IPS DF 4.7 (cell line): ENCODE data around the gene RBM6.
"Not testable (repeated sequence)": the region's sequence is repeated elsewhere in the genome, so short reads cannot be mapped to it uniquely, and the experiment has no call there.

Experiments
- DNase-seq: peaks from one replicate; pipeline ENCODE4 v3.0.0-alpha.2; 2013; ENCODE audit warnings: low spot score; ENCODE audit errors: extremely low read depth

Gene RBM6

DNA sequence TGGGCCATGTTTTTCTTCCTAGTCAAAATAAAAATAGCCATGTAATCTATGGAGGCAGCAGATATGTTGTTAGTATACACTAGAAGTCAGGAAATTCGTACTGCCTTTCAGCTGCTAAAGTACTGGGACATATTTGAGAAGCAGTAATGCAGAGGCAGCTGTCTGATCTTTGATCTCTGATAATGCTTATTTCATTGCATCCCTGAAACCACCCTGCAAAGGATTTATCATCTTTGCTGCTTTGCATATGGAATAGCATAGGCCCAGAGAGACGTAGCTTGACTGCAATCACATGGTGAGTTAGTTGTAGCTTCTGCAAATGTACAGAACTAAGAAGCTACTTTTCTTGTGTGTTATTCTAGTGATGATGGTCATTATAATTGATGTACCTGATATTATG lies 52.4 kb downstream of the RBM6 start:
- DNase-seq = no peak

DNA sequence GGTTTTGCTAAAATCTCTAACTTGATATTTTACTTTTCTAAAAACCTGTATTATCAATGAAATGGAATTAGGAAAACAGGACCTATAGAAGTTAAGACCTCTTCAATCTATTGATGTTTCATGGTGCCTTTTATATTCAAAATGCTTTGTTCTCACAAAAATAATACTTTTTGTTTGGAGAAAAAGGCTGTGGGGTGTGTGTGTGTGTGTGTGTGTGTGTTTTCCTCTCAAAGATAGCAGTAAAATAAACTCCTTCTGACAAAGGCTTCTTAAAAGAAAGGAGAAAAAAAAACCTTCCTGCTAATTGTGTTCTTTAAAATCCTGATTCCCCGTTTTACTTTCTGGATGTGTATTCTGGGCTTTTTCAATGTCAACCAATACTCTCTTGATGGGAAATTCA lies 54.5 kb downstream of the RBM6 start:
- DNase-seq = no peak

DNA sequence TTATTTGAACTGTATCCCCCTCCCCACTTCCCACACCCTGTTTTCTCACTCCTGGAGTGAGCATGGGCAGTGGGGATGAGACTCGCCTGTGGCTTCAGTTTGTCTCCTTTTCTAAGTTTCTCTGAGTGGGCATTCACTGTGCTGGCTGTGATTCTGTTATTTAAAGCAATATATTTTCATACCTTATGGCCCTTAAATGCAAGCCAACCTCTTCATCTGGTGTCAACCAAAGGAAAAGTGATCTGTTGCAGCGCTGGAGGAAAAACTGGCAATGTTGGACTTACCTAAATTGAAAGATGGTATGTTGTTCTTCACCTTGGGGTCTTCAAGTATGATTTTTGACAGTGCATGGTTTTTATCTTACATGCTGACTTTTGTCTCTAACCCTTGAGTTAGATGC lies 56.1 kb downstream of the RBM6 start:
- no peak for DNase-seq

DNA sequence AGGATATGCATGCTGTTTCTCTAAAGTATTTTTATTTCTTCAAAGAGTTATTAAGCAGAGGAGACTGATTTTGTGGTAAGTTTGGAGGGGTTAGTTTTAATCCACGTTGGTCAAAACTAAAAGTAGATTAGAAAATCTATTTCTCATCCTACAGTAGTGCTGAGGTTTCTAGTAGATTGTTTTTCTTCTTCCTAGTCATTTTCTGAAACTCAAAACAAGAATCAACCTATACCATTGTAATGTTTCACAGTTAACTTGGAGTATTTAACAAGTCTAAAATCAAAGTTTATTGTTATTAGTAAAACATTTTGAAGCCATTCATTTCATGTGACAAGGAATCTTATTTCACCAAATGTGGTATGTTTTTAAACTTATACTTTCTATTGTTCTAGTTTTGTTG lies 57.9 kb downstream of the RBM6 start:
- DNase-seq = no peak

DNA sequence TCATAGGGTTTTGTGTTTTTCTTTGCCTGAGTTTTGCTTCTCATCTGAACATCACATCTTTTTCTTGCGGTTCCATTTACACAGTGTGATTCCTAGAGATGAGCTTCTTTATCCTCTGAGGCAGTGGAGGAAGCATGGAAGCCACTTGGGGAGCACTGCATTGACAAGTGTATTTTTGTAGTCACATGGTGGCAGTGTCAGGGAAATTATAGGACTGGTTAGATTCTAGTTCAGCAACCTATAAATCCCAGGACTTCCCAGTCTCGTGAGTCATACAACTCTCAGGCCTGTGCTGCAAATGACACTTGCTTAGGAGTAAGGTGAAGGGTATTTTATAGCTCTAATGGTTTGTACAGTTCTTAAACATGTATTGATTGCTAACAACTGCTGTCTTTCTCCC lies 58.4 kb downstream of the RBM6 start:
- DNase-seq = no peak

DNA sequence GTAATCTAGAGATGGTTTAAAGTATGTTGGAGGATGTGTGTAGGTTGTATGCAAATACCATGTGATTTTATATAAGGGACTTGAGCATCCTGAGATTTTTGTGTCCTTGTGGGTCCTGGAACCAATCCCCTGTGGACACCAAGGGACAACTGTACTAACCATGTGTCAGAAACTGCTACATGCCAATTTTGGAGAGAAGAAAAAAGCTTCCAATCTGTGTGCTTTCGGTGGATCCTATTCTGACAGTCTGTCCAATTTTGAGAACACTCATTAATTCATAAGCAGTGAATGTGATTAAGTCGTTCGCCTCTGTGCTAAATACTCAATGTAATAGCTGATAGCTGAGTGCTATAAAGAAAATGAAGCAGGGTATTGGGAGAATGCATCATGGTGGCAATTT lies 61.6 kb downstream of the RBM6 start:
- DNase-seq = no peak

DNA sequence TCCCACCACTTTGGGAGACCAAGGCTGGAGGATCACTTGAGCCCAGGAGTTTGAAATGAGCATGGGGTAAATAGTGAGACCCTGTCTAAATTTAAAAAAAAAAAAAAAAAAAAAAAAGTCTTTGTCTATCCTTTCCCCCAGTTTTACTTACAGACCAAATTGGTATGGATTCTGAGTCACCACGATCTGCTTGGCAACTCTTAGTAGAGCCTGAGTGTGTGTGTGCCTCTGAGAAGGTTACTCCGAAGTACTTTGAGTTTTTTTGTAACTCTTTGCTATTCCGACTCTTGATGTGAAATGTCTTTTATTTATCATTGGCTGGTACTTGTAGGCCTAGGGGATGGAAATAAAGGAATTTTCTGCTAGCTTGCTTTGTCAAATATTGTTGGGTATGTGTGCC lies 63.3 kb downstream of the RBM6 start:
- DNase-seq = no peak

DNA sequence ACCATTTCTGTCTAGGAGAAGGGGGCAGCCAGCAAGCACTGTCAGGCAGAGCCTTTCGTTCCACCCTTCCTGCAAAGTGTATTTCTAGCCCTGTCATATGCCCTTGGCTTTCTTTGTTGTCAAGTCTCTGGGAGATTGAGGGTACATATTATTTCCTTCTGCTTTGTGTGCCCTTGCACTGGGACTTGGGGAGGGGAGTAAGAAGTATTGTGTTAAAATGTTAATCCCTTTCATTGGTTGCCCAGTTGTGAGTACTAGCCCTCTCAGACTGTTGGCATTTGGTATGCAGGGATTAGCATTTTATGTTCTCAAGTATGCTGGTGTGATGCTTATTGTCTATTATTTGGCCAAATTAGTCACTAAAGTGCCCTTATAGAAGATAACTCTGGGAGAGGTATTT lies 63.9 kb downstream of the RBM6 start:
- no peak for DNase-seq

DNA sequence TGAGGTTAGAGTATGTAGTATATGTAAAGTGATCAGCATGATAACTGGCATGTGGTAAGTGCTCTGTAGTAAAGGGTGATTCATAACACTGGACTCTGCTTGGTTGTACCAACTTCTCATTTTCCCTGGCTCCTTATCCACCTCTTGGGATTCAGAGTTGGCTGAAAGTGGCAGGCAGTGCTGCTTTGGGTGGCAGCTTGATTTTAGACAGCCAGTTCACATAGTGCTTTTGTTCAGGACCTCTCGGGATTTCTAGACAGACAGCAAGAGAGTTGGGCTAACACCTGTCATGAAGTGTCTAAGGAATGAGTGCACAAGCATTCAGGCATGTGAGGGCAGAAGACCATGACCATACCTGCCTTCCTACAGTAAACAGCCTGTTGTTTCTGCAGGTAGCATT lies 69.0 kb downstream of the RBM6 start:
- no peak for DNase-seq

DNA sequence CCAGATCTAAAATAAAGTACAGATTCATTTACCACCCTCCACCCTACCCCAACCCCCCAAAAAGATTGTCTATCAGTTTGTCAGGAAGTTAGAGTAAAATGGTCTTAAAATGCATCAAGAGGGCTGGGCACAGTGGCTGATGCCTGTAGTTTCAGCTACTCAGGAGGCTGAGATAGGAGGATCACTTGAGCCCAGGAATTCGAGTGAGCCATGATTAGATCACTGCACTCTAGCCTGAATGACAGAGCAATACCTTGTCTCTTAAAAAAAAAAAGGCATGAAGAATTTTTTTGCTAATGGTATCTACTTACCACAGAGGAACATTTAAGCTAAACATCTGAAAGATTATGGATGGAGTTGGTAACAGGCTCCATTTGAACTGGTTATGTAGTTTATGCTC lies 71.0 kb downstream of the RBM6 start:
- DNase-seq = no peak

DNA sequence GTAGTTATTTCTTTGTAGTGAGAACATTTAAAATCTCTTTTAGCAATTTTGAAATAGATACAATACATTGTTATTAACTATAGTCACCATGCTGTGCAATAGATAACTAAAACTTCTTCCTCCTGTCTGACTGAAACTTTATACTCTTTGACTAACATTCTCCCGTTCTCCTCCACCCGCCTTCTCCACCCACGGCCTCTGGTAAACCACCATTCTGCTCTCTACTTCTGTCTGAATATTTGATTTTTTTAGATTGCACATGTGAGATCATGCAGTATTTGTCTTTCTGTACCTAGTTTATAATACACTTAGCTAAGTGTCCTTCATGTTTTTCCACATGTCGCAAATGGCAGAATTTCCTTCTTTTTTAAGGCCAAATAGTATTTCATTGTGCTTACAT lies 76.0 kb downstream of the RBM6 start:
- no peak for DNase-seq

DNA sequence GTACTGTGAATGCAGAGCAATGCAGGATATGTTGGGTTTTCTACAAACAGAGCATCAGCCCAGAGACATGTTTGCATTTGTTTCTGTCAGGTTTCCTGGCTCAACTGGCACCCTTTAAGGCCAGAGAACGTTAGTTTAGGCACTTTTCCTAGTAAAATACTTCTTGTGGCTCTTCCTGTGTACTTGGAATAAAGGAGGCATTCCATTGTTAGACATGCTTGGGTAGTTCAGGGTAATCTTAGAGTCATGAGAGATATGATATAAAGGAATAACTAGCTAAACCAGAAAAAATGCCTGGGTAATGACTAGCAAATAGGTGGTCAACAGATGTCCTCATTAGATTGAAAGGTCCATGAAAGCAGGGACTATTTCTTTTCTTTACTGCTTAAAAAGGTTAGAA lies 88.4 kb downstream of the RBM6 start:
- no peak for DNase-seq

DNA sequence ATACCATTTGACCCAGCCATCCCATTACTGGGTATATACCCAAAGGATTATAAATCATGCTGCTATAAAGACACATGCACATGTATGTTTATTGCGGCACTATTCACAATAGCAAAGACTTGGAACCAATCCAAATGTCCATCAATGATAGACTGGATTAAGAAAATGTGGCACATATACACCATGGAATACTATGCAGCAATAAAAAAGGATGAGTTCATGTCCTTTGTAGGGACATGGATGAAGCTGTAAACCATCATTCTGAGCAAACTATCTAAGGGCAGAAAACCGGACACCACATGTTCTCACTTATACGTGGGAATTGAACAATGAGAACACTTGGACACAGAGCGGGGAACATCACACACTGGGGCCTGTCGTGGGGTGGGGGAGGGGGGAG lies 91.3 kb downstream of the RBM6 start:
- DNase-seq = not testable (repeated sequence)

DNA sequence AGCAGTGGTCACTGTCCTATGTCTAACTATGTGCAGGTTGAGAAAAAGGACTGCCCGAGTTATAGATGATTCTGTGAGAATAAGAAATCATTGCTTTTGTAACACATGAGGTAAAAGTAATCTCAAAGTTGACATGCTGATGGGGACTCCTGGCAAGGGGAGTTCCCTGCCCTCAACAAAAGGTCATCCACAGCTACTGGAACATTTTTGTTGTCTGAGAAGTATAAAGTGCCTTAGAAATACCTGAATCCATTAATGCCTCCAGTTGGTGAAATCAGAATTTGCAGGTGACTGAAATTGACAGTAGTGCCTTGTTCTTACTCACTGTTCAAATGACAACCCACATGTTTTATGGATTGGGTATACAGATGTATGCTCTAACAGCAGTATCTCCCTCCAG lies 105.0 kb downstream of the RBM6 start:
- no peak for DNase-seq

DNA sequence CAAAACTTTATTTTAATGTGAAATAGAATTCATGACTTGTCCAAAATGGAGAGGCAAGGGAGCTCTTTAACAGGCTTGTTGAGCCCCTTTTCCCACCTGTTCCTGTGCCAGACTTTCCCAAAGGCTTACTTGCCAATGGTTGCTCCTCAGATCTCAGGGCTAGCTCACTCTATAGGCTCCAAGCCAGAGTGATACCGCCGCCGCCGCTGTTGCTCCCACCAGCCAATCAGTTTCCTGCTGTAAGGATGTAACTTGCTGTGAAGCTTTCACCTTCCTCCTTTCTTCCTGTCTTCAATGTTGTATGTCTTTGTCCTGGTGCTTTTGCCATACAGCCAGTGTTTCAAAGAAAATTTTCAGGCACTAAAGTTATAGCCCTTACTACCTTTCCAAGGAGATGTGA lies 107.5 kb downstream of the RBM6 start:
- no peak for DNase-seq

DNA sequence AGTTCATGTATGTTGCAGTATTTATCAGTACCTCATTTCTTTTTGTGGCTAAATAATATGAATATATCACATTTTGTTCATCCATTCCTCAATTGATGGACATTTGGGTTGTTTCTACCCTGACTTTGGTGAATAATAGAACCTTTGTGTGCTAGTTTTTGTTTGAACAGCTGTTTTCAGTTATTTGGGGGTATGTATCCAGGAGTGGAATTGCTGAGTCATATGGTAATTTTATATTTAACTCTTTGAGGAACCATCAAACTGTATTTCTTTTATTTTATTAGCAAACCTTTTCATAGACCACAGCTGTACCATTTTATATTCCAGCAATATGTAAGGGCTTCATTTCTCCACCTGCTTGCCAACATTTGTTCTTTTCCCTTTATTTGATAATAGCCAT lies 110.4 kb downstream of the RBM6 start:
- DNase-seq = no peak

DNA sequence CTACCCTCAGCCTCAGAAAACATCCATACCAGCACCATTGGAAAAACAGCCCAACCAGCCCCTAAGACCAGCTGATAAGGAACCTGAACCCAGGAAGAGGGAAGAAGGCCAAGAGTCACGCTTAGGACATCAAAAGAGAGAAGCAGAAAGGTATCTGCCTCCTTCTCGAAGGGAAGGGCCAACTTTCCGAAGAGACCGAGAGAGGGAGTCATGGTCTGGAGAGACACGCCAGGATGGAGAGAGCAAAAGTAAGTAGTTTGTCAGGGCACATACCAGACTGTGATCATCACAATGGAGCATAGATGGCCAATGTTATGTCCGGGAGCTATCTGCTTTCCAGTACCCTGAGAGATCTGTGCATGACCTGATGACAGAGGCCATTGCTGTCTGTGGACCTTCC lies 117.8 kb downstream of the RBM6 start:
- no peak for DNase-seq

DNA sequence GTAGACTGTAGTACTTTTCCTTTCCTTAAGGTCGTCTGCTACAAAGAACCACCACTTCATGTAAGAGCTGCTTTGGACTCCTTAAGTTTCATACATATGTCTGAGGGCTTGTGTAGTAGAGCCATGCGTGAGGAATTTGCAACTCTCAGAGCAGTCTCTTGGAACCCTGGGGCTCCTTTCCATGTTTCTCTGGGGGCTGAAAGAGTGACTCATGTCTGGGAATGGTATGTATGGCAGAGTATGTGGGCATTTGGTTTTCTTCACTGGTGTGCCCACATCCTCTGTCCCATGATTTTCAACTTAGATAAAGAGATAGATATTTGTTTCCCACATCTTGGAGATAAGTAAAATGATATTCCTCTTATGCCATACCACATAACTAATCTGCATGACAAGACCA lies 128.2 kb downstream of the RBM6 start:
- DNase-seq = no peak

DNA sequence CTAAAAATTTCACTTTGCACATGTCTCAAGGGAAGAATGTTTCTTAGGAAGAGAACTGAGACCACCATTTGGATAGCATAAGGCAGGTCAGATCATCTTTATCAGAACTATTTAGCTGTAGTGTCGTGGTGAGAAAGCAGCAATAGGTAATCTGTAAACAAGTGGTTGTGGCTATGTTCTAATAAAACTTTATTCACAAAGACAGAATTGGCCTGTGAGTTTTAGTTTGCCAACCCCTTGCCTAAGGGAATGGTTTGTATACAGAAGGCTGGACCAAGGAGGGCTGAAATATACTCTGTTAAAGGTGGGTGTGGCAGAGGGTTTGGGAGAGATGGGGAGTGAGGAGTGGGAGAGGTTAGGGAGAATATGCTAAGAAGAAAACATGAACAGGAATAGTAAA lies 138.1 kb downstream of the RBM6 start:
- no peak for DNase-seq

DNA sequence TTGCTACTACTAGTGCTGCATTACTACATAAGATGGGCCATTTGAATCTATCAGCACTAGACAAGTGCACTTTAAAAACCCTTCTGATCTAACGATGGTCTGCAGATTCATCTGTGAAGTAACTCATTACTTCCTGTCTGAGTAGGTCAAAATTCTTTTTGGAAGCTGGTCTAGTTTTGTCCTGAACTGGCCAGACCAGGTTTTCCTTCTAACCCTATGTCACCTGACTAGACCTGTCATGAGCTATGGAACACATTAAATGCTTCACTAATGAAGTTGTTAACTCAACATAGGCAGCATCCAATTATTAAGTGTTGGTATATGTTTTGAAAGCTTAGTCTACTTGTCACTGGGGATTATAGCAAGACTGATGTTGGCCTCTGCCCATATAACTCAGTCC lies 138.7 kb downstream of the RBM6 start:
- no peak for DNase-seq

DNA sequence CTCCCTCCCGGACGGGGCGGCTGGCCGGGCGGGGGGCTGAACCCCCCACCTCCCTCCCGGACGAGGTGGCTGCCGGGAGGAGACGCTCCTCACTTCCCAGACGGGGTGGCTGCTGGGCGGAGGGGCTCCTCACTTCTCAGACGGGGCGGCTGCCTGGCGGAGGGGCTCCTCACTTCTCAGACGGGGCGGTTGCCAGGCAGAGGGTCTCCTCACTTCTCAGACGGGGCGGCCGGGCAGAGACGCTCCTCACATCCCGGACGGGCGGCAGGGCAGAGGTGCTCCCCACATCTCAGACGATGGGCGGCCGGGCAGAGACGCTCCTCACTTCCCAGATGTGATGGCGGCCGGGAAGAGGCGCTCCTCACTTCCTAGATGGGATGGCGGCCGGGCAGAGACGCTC lies 145.0 kb downstream of the RBM6 start:
- not testable (repeated sequence) for DNase-seq

DNA sequence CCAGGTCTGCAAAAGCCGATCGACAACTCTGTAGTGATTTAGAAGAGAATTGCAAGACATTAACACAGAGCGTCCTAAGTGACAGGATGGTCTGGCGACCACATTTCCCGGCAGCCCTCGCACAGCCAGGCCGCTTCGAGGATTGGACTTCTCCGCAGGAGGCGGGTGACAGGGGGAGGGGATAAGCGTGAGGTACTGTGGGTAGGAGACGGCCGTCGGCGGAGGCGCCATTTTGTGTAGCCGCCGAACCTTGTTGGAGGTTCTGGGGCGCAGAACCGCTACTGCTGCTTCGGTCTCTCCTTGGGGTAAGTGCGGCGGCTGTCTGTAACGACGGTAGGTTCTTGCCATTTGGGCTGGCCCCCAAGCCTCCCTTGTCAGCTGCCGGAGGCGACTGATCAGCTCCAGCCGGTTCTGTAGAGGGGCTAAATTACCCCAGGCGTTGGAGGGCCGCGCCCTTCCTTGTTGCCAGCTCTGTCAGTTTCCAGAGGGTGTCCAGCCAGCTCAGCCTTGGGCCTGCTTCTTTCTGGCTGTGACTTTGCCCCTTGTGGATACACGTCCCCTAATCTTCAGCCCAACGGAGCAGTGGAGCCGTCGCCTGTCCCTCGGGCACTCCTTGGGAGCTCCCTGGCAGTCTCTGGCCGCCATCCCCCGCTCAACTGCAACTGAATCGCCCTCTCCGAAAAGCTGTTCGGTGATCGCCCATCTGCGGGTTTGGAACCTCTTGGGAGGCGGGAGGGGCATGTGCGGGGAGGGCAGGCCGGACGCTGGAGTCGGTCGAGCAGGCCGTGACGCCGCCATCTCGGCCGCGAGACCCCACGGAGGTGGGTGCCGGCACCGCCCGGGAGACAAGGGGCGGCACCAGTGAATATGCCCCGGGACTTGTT lies 149.0 kb downstream of the RBM6 start, which contains the start of gene RBM5:
Gene RBM5 (plus strand): TSS at position 195 of the 884 bp plus-strand sequence. CDS start 1,516 bp downstream, outside the sequence.
- DNase-seq = peak; percentile 56

DNA sequence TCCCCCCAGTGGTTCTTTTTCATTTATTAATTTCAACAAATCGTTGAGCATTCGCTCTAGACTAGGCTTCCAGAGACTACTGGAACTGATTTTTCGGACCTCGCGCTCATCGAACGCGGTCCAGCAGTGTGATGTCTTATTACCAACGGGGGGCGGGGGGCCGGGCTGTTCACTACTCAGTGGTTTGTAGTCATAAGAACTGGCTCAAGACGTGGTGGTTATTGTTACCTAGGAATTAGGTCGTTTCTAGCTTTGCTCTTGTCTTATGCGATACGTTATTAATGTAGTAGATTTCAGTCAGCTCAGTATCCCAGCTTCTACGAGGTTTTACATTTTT lies 149.6 kb downstream of the RBM6 start:
- DNase-seq = no peak

DNA sequence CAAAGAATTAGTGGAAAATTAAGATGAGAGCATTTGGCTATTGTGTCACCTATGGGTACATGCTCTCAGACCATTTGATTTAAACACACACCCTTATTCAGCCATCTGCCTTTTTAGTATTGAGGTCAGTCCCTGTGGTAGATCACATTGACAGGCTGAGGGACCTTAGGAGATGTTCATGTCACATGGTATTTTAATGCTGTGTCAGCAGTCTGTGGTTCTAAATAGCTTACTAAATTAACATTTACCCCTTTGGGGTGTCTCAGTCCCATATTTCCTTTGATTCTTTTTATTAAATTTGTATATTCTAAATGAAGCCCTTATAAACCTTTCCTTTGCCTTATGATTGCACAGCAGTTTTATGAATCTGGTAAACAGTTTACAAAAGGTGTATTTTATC lies 151.0 kb downstream of the RBM6 start:
- DNase-seq = no peak
